KMS-11 (cell line): Measurements from ENCODE around the gene PADI1.

Source experiments
- H2AFZ ChIP-seq: fragments of 200-600 bp; sonication (generic); 2 replicates; pipeline ENCODE4 v1.6.1; 2016; ENCODE audit warnings: antibody characterized with exemption, mixed run types, low read depth
- H3K27ac ChIP-seq: fragments of 200-600 bp; sonication (generic); 2 replicates; pipeline ENCODE4 v1.6.1; 2016; ENCODE audit warnings: mild to moderate bottlenecking, mixed run types
- H3K27me3 ChIP-seq: fragments of 200-600 bp; sonication (generic); 2 replicates; pipeline ENCODE4 v1.6.1; 2017; ENCODE audit warnings: mild to moderate bottlenecking, low read depth, mixed run types, moderate library complexity; ENCODE audit not compliant: insufficient read depth
- H3K36me3 ChIP-seq: fragments of 200-600 bp; sonication (generic); 2 replicates; pipeline ENCODE4 v1.6.1; 2017; ENCODE audit warnings: mild to moderate bottlenecking, mixed run types; ENCODE audit not compliant: insufficient read depth
- H3K4me1 ChIP-seq: fragments of 200-600 bp; sonication (generic); 2 replicates; pipeline ENCODE4 v1.6.1; 2016; ENCODE audit warnings: mild to moderate bottlenecking, low read depth, mixed run types; ENCODE audit not compliant: poor library complexity, severe bottlenecking
- H3K4me2 ChIP-seq: fragments of 200-600 bp; sonication (generic); 2 replicates; pipeline ENCODE4 v1.7.0; 2016; ENCODE audit warnings: mild to moderate bottlenecking, mixed run types
- H3K4me3 ChIP-seq: fragments of 200-600 bp; sonication (generic); IDR thresholded peaks from 2 replicates; pipeline ENCODE4 v1.6.1; 2017; ENCODE audit warnings: low read depth, low read length, mixed read lengths; ENCODE audit not compliant: insufficient read depth
- H3K79me2 ChIP-seq: fragments of 200-600 bp; sonication (generic); 2 replicates; pipeline ENCODE4 v1.6.1; 2016; ENCODE audit warnings: low read depth, mixed run types; ENCODE audit not compliant: insufficient read depth
- H3K9ac ChIP-seq: fragments of 200-600 bp; sonication (generic); 2 replicates; pipeline ENCODE4 v1.6.1; 2016; ENCODE audit warnings: mild to moderate bottlenecking, mixed run types
- H4K20me1 ChIP-seq: fragments of 200-600 bp; sonication (generic); 2 replicates; pipeline ENCODE4 v1.6.1; 2016; ENCODE audit warnings: mild to moderate bottlenecking, mixed run types; ENCODE audit not compliant: insufficient read depth
- CTCF ChIP-seq: fragments of 200-600 bp; sonication (generic); conservative IDR thresholded peaks from 2 replicates; pipeline ENCODE4 v1.6.1; 2017; ENCODE audit warnings: low read depth, mild to moderate bottlenecking, antibody characterized with exemption, low read length, moderate library complexity, mixed read lengths

The PADI1 gene

GRCh38 chr1:17289721-17290120 is 84.8 kb downstream of the PADI1 start:
- no peak overlapping the region for H2AFZ ChIP-seq
- H4K20me1 ChIP-seq = no peaks in the 10 kb centered on the region
- H3K27me3 ChIP-seq = peaks cover 50% of the 10 kb centered on the region
- TF ChIP-seq CTCF = no peak
- H3K27ac ChIP-seq = no peak overlapping the region
- H3K79me2 ChIP-seq = no peaks in the 10 kb centered on the region
- no peaks in the 10 kb centered on the region for H3K36me3 ChIP-seq
- no peak overlapping the region for H3K9ac ChIP-seq
- H3K4me2 ChIP-seq = no peak overlapping the region
- no peak overlapping the region for H3K4me3 ChIP-seq
- H3K4me1 ChIP-seq = no peaks in the 10 kb centered on the region

DNA sequence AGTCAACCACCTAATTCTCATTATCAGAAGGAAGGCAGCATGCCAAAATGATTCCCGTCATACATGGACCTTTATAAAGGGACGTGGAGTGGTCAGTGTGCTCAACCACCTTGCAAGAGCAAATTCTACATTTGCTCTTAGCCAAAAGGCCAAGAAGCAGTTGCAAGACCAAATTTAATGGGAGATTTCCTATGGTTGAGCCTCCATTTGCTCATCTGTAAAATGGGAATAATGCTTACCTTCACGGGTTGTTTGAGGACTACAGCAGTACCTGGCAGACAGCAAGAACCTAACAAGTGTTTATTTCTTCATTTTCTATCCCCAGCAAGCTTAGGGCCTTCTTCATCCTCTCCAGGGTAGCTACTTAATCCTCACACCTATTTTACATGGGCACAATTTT is 85.6 kb downstream of the PADI1 start:
- Histone ChIP-seq H3K9ac (no peak overlapping the region), H3K27ac (no peak overlapping the region), H3K36me3 (no peaks in the 10 kb centered on the region), H3K27me3 (peaks cover 49% of the 10 kb centered on the region), H2AFZ (no peak overlapping the region), H4K20me1 (no peaks in the 10 kb centered on the region), H3K4me3 (no peak overlapping the region), H3K4me1 (no peaks in the 10 kb centered on the region), H3K4me2 (no peak overlapping the region), H3K79me2 (no peaks in the 10 kb centered on the region)
- no peak for TF ChIP-seq CTCF

DNA sequence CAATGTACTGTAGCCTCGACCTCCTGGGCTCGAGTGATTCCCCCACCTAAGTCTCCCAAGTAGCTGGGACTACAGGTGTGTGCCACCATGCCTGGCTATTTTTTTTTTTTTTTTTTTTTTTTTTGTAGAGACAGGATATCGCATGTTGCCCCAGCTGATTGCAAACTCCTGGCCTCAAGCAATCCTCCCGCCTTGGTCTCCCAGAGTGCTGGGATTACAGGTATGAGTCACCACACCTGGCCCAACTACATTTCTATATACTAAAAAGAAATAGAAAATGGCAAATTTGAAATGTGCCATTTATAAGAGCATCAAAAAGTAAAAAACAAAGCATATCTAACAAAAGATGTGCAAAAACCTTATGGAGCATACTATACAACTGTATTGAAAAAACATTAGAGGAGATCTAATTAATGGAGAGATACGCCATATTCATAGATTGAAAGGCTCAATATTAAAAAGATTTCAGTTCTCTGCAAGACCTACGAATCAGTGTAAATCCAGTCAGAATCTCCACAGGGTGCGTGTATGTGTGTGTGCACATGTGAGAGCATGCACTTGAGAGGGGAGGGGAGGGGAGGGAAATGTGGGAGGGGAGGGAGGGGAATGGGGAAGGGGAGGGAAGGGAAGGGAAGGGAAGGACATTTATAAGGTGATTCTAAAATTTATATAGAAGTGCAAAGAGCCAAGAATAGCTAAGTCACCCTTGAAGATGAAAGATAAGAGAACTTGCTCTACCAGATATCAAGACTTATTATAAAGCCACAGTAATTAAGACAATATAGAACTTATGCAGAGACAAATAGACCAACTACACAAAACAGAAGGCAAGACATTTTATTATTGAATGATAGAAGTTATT is 87.6 kb downstream of the PADI1 start:
- Histone ChIP-seq H3K27ac (no peak overlapping the region), H3K4me1 (no peaks in the 10 kb centered on the region), H3K4me2 (no peak overlapping the region), H3K4me3 (no peak overlapping the region), H3K79me2 (no peaks in the 10 kb centered on the region), H2AFZ (no peak overlapping the region), H3K9ac (no peak overlapping the region), H4K20me1 (no peaks in the 10 kb centered on the region), H3K27me3 (peaks cover 50% of the 10 kb centered on the region), H3K36me3 (no peaks in the 10 kb centered on the region)
- TF ChIP-seq CTCF = no peak

DNA sequence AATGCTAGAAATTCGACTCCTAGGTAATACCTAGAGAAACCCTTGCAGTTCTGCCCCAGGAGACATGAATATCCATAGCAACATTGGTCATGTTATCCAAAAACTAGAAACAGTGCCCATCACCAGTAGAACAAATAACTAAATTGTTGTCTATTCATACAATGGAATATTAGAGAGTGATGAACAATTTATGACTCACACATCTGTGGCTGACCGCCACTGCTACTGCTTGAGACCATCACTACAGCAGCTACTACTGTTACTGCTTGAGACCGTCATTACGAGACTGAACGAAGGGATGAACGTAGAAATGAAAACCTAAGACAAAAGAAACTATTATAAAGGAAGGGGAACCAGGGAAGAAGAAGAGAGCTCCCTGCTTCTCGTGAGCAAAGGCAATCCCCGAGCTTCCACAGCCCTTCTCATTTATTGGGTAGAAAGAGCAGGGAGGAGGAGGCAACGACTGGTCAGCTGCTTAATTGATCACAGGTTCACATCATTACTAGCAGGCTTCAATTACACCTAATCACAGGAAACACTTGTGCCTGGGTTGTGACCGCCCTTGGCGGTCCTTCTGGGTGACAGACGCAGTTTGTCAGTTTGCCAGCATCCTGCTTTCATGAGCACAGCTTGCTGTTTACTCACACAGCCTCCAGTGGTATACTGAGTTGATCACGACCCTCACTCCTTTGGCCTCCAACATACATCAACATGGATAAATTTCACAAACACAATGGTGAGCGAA is 88.9 kb downstream of the PADI1 start:
- Histone ChIP-seq H3K9ac (no peak overlapping the region), H3K79me2 (no peaks in the 10 kb centered on the region), H4K20me1 (no peaks in the 10 kb centered on the region), H3K4me3 (no peak overlapping the region), H3K27ac (no peak overlapping the region), H3K27me3 (peaks cover 61% of the 10 kb centered on the region), H3K4me2 (no peak overlapping the region), H3K36me3 (no peaks in the 10 kb centered on the region), H3K4me1 (no peaks in the 10 kb centered on the region), H2AFZ (no peak overlapping the region)
- no peak for TF ChIP-seq CTCF
